ENCODE data around the gene SCAND1.
"Not testable (repeated sequence)": the region's sequence is repeated elsewhere in the genome, so short reads cannot be mapped to it uniquely, and the experiment has no call there.

SCAND1 gene

DNA sequence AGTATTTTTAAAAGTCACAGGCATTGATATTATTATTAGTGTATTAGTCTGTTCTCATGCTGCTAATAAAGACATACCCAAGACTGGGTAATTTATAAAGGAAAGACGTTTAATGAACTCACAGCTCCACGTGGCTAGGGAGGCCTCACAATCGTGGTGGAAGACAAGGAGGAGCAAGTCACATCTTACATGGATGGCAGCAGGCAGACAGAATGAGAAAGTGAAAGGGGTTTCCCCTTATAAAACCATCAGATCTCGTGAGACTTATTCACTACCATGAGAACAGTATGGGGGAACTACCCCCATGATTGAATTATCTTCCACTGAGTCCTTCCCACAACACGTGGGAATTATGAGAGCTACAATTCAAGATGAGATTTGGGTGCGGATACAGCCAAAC, 5.0 kb upstream of the SCAND1 start:
- not testable (repeated sequence) for DNase-seq (ENCODE audit: low spot score)

DNA sequence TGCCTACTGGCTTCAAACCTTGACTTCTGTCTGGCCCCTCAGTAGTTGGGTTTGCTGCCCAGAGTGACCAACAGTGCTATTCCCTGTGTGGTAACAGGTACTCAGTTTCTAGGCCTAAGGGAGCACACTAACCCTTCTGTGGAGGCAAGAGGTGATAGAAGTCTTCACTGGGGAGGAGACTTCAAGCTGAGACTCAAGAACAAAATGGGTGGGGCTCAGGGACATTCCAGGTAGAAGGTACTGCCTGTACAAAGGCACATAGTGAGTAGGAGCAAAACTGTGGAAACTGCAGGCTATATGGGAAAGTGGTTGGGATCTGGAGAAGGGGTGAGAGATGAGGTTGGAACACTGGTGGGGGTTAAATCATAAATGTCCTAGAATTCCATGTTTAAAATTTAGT, 2.3 kb upstream of the SCAND1 start:
- DNase-seq (ENCODE audit: low spot score), result no peak

DNA sequence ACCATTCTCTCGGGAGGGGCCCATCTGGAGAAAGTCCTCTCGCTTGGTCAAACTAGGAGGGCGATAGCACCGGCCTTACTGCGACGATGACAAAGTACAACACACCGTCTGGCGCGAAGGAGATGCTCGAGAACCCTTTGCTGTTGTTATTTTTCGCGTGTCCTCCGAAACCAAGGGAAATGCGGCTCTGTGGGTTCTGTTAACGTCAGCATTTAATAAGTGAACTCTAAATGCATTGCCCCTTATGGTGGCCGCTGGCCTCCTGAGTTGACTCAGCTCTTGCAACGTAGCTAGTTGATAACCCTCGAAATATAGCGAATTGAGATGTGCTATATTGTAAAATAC, 577 bp upstream of the SCAND1 start:
- DNase-seq (ENCODE audit: low spot score), result no peak

DNA sequence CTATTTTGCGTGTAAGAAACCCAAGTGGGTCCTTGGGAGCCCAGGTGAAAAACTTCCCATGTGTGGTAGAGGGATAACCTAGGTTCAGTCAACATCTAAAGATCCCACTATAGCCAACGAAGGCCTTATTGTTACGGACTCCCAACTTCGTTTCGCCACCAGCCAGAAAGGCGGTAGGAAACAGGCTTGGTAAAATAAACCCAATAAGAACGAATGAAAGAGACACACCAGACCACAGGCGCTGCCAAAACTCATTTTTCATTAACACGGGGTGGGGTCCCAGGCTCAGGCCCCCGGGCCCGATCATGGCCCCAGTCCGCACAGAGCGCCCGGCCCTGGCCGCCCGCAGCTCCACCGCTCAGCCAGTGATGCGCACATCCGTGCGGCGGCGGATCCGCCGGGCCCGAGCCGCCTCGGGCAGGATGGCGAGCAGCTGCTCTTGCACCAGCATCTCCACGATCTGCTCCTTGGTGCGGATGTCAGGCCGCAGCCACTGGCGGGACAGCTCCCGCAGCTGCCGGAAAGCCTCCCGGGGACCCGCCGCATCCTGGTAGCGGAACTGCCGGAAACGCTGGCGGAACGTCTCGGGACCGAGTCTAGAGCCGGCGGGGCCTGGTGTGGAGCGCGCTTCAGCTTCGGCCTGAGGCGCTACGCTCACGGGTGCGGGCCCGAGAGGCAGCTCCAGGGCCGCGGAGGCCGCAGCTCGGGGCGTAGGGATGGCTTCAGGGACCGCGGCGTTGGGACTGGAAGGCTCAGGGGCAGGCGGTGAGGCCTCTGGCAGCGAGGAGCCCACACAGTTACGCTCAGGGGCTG, 709 bp downstream of the SCAND1 start:
- DNase-seq (ENCODE audit: low spot score), result peak; percentile 25

DNA sequence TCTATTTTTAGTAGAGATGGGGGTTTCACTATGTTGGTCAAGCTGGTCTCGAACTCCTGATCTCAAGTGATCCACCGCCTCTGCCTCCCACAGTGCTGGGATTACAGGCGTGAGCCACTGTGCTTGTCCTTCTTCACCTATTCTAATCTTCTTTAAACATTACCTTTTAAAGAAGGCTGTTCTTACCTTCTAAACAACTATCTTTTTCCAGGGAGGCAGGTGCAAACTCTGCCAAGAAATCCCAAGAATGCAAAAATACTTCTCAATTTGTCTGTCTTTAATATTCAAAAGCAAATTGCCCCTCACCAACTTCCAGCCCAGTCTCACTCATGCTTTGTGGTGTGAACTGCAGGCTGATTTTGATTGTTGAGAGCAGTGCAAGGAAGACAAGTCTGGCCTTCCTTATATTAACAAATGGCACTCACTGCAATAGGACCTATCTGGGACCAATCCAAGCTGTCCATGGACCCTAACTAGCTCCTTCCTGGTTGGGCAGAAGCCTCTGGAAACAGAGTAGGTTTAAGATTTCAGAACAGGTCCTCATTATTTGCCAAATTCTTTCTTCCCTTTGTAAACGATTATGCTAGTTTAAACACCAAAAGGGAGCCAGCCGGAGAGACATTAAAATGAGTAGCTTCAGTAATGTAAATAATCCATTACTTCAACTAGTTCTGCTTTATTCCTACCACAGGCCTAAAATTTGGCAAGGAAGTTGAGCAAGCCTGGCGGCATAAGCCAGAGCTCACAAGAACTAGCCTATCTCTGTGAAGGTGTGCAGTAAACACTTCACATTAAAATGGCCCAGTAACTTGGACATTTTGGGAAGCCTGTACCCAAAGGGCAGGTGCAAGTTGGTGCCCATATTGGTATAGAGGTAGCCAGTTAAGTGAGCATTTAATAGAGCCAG, 1.6 kb downstream of the SCAND1 start:
- peak; percentile 27 for DNase-seq (ENCODE audit: low spot score)

DNA sequence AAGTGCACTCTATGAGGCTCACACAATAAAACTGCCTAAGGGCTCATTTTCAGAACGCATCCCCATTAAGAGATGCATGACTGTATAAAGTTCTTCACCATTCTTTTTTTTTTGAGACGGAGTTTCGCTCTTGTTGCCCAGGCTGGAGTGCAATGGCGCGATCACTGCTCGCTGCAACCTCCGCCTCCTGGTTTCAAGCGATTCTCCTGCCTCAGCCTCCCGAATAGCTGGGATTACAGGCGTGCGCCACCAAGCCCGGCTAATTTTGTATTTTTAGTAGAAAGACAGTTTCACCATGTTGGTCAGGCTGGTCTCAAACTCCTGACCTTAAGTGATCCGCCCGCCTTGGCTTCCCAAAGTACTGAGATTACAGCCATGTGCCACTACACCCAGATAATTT, 2.2 kb downstream of the SCAND1 start:
- DNase-seq (ENCODE audit: low spot score), result not testable (repeated sequence)

DNA sequence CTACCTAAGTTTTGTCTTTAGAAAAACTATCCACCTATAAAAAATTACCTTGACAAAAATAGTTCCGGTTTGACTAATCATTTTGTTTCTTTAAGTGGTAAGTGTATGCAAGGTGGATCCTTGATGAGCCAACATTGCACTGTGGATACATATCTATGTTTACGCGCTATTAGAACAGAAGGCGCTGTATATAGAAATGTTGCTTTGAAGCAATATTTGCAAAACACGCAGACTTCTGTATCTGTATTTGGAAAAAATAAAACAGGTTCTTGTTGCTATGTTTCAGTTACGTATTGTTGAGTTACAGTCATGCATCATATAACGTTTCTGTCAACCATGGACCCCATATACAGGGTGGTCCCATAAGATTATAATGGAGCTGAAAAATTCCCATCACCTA, 4.2 kb downstream of the SCAND1 start:
- no peak for DNase-seq (ENCODE audit: low spot score)

DNA sequence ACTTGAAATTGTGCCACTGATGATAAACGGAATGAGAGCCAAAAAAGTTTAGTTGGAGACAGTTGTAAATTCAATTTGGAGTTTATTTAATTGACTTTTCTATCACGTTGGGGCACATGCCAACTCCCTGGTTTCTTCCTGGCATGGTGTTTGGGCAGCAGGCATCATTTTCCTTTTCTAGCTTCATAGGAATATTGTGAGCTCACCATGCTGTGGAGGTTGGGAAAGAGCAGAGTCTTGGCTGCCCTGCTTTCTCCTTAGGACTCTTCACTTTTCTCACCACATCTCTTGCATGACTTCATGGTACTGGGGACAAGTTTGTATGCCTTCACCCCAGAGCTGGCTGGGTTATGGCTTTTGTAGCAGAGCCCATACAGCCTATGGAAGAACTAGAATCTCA, 6.4 kb downstream of the SCAND1 start:
- no peak for DNase-seq (ENCODE audit: low spot score)

DNA sequence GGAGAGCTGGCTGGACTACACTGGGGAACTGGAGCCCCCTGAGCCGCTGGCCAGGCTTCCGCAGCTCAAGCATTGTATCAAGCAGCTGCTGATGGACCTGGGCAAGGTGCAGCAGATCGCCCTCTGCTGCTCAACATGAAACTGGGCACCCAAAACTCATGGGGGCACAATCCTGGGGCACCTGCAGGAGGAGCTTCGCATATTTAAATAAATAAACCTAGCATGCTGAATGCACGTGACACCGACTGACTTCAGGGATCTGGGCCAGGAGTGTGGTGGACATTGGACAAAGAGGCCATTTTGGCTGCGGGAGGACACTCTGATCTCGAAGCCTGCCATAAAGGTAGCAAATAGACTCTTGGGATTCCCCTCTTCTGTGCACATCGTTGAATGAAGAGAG, 6.8 kb downstream of the SCAND1 start:
- peak; percentile 56 for DNase-seq (ENCODE audit: low spot score)

DNA sequence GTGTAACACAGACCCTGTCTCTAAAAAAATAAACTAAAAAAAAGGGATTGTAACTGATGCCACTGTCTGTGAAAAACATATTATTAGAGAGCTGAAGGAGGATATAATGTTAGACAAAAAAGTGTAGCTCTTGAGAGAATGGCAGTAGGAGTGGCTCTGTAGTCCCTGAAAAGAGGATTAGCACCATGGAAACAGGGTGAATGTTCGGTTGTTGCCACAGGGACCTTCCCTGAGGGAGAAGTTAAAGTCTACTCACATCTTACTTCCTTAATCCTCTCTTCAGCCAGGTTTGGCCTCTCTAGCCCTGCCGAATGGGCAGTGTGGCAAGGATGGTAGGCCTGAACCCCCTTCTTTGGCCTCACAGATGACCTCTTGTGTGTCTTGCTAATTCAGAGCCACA, 12.1 kb downstream of the SCAND1 start:
- no peak for DNase-seq (ENCODE audit: low spot score)

DNA sequence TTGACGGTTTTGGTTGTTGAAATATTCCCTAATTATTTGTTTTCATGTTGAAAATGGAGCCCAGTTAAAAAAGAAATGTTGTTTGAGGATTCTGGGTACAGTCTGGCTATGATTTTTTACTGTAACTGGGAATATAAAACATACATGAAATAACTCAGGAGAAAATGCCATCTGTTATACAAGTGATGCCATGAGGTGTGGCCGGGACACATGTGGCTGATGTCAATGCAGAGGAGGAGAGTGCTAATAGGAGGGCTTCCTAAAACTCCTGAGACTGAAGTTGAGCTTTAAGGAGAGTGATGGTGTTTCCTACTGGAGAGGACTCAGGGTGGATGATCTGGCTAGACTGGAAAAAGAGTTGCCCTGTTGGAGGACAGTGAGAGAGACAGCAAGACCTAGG, 12.7 kb downstream of the SCAND1 start:
- no peak for DNase-seq (ENCODE audit: low spot score)

DNA sequence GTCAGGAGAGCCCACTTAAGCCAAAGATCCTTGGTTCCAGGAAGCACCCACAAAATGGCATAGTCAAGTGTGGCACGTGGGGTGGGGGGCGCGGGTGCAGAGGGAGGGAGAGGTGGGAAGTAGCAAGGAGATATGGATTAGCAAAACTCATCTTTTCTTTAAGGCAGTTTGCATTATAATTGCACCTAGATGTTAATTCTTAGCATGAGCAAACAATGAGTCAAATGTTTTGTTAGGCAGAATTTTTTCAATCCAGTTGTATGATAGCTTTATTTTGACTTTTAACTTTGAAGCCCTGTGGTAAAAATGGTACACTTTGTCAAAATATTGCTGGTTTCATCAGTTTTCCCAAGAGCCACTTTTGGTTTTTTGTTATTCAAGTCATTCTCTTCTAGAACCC, 15.0 kb downstream of the SCAND1 start:
- DNase-seq (ENCODE audit: low spot score), result no peak

DNA sequence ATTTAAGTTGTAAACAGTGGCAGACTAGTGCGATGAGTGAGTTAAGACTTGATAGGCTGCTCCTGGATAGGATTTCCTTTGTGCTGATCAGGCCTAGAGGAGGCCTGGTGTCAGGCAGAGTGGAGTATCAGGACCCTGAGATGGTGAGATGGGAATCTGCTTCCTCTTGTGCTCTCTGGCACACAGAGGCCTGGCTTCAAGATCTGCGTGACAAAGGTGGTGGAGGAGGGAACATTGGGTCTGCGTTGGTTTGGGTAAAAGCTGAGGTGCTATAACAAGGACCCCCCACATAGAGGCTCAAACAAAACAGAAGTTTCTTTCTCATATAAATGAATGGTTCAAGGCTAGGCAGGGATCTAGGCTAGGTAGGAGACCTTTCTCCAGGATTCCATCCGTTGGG, 20.3 kb downstream of the SCAND1 start:
- no peak for DNase-seq (ENCODE audit: low spot score)

DNA sequence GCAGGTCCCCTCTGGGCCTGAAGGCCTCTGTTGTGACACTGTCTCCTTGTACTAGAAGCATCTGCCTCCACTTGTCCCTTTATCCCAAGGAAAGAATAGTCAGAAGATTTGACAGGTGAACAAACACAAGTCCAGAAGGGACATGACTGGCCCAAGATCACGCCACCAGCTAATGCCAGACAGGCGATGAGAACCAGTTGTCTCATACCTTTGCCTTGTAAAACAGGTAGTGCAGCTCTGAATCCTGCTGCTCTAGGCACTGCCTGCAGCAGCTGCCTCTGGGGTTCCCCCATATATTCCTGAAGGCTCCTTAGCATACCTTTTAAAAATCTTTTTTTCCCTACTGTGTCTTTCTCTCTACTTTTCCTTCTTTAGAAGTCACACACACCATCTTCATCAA, 25.0 kb downstream of the SCAND1 start:
- DNase-seq (ENCODE audit: low spot score), result no peak

DNA sequence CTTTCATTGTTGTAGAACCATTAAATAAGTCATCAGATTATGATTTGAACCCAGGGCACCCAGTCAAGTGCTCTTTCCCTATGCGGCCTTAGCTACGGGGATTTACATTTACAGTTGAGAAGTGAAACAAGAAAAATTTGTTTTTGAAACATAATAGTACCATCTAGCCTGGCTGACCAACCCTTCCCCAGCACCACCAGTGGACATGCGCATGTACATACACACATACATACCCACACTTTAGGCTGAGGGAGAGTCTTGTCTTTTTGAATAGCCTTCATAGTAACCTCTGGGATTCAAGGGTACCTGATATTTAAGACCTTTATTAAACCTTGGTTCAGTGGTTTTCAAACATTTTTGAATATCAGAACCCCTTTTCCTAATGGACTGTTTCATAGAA, 33.8 kb downstream of the SCAND1 start:
- DNase-seq (ENCODE audit: low spot score), result no peak

DNA sequence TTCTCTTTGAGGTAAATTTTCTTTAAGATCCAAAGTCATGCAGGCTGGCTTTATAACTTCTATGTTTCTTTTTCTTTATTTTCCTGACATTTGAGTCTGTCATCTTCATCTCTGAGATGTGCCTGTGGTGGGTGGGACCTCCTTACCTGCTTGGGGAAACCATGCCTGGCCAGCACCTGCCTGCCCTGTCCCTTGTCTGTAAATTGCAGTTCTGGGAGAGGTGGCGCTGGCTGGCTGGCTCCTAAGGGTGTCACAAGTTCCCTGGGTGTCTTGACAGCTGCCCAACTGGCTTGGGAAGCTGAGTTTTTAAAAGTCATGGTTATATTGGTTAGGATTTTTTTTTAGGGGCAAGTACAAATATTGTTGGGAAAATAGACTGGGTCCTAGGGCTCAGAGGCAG, 36.3 kb downstream of the SCAND1 start:
- no peak for DNase-seq (ENCODE audit: low spot score)

DNA sequence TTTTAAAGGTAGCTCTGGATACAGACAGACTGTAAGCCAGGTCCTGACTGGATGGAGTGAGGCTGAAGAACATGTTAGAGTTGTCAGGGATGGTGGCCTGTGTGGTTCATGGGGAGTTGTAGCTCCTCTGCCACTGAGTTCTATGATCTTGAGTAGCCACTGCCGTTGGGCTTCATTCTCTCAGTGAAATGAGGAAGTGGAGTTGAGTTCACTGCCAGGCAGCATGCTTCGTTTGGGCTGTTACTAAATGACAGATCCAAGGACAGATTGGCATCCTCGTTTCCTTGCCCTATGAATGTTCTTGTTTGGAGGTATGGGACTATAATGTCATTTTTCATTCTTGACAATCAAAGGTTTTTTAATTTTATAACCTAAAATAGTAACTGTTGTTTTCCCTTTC, 37.2 kb downstream of the SCAND1 start:
- DNase-seq (ENCODE audit: low spot score), result no peak

DNA sequence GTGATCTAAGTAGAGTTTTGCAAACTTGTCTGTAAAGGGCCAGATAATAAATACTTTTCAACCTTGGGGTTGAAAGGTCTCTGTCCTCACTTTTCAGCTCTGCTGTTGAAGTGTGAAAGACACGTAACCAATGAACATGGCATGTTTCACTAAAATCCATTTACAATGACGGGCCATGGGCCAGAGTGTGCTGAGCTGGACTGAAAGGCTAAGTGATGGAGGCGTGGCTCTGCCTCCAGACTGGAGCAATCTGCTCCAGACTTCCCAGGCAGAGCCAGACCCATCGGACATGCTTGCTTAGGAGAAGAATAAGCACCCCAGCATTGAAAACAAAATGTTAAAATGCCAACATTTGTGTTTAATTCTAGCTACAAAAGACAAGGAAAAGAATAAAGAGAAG, 41.4 kb downstream of the SCAND1 start:
- no peak for DNase-seq (ENCODE audit: low spot score)

DNA sequence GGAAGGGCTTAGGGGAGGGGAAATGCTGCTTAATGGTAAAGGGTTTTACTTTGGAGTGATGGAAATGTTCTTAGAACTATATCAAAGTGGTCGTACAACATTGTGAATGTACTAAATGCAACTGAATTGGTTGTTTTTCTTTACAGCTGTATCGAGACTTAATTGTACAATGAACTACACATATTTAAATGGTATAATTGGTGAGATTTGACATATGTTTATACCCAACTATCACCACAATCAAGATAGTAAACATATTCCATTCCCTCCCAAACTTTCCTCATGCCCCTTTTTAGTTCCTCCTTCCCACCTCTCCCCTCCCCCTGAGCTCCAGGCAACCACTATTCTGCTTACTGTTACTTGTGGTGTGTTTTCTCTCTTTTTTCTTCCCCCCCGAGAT, 44.0 kb downstream of the SCAND1 start:
- DNase-seq (ENCODE audit: low spot score), result no peak

DNA sequence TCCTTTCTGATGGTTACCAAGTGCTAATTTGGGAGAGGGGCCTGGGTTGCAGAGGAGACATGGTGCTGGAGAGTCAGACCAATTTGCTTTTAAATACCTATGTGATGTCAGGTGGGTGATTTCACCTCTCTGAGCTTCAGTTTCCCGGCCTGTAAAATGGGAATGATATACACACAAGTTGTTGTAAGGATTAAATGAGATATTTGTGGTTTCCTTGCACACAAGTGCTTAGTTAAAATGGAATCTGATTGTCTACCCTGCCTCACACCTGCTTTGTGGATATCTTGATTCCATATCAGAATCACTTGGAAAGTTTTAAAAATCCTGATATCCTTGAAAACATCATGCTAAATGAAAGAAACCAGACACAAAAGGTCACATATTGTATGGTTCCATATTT, 44.5 kb downstream of the SCAND1 start:
- DNase-seq (ENCODE audit: low spot score), result no peak

DNA sequence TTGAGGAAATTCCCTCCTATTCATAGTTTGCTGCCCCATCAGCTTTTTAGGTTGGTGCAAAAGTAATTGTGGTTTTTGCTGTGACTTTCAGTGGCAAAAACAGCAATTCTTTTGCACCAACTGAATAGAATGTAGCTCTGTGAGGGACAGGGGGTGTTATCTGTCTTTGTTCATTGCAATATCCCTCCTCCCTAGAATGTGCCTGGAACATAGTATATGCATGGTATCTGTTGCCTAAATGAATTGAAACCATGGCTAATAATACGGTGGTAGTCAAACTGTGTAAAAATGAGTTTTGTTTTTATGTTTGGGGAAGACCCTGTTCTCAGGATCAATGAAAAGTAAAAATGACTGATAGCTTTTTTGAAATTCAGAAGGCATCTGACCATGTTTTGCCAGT, 45.1 kb downstream of the SCAND1 start:
- no peak for DNase-seq (ENCODE audit: low spot score)

DNA sequence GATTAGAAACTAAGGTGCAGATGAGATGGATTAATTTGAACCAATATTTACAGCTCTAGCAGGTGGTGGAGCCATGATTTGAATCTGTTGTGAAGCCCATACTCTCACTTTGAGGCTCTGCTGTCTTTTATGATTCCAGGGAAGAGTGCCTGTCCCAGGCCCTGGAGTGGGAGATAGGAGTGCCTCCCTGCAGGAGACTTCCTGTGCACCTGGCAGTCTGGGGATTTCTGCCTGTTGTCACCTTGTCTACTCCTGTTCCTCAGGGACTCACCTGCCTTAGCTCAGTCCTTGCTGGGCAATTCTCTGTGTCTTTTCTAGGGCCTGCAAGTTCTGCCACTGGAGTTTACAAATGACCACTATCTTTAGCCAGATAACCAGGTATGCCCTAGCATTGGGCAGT, 46.3 kb downstream of the SCAND1 start:
- no peak for DNase-seq (ENCODE audit: low spot score)

DNA sequence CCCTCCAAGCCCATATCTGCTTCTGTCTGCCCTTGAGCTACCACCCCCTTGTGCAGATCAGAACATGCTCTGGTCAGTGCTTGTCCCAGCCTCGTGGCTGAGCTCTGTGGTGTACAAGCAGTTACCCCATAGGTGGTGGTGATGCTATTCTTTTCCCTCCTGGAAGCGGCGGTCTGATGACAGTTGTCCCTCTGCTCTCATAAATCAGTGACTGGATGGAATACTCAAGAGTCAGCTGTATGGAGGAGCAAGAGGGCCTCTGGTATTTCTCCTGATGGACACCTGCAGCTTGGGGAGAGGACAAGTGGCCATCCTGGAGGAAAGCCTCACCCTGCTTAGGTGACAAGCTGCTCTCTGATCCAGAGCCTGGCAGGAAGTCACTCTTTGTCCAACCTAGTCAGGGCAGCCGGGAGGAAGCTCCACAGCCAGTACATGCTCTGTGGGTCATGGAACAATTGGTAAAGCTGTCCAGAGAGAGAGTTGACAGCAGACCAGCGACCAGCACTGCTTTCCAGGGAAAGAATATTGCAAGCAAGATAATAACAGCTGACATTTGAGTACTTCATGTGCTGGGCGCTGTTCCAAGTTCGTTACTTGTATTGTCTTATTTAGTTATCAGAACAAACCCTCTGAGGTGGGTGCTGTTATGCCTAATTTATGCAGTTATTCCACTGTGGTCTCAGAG, 47.1 kb downstream of the SCAND1 start:
- DNase-seq (ENCODE audit: low spot score), result no peak

All from hematopoietic multipotent progenitor cell treated with erythropoietin and hydrocortisone succinate and interleukin-3 and kit ligand, for 17 days (in vitro differentiated cells).